SK-N-MC (cell line): ENCODE results near the gene RASA3.

ENCODE experiments used
- EZH2 ChIP-seq: fragments of 200-600 bp; sonication (generic); IDR thresholded peaks from one replicate; pipeline ENCODE4 v1.6.1; 2017; ENCODE audit warnings: antibody characterized with exemption
- FOXP2 ChIP-seq: optimal IDR thresholded peaks from 2 replicates; pipeline ENCODE3; 2011; ENCODE audit warnings: mild to moderate bottlenecking, moderate library complexity; ENCODE audit not compliant: insufficient read depth; ENCODE audit errors: extremely low read length, control extremely low read depth
- POLR2AphosphoS5 ChIP-seq: IDR thresholded peaks from 2 replicates; pipeline ENCODE4 v1.6.1; 2012; ENCODE audit warnings: mild to moderate bottlenecking, low read depth, low read length, borderline replicate concordance

- no peak for TF ChIP-seq EZH2
- TF ChIP-seq POLR2AphosphoS5: no peak
- no peak for TF ChIP-seq FOXP2
These were observed 110.1 kb downstream of the RASA3 start for GRCh38 chr13:114022309-114022669.
